Measurements from ENCODE around the gene DYNC1H1. TPM values are rescaled to one million over a fixed set of nuclear protein-coding genes. Genes with fewer than 3 reads are reported as not detected.

Gene DYNC1H1
- polyA plus RNA-seq, 1 donor (not counting 4 experiments of a cell fraction or from before 2014, with no cell fraction given), result 166 TPM

DNA sequence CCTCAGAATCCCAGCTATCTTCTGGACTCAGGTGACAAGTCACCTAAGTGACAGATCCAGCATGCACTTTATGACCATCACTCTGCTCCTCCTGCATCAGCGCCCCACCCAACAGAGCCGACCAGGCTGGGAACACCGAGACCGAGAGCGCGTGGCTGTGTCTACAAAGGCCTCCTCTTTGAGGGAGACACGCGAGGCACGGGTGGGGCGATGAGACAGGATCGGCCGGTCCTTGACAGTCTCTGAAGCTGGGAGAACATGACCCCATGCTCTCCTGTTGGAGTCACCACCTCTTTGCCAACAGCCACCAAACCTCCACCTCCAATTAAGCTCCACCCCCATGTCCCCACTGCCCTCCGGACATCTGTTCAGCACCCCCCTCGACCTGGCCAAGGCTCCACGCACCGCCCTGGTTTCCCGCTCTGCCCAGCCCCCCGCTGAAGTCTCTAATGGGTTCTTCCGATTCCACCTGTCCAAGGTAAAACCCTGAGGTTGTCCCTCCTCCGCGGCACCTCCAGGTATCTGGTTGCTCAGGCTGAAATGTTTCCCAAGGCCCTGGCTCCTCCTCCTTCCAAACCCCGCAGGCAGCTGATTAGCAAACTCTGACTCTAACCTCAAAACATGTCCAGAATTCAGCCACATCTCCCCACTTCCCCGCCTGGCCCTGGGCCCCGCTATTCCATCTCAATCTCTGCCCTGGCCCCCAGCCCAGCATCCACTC, 91.0 kb downstream of the DYNC1H1 start:
- H3K4me1 ChIP-seq (ENCODE audit: control insufficient read depth, extremely low read depth, insufficient read depth, low read length), result peaks cover 13% of the 10 kb centered on the region
- H2AFZ ChIP-seq (ENCODE audit: control insufficient read depth, low read length), result no peak overlapping the region
- H3K9me3 ChIP-seq (ENCODE audit: control insufficient read depth, low read depth, low read length), result no peaks in the 10 kb centered on the region
- no peaks in the 10 kb centered on the region for H3K79me2 ChIP-seq (ENCODE audit: control insufficient read depth, insufficient read depth, low read length)
- DNase-seq (ENCODE audit: low read depth, low spot score), result no peak
- no peaks in the 10 kb centered on the region for H3K27me3 ChIP-seq (ENCODE audit: control insufficient read depth, extremely low read depth, insufficient read depth, low read length)
- H3K9me1 ChIP-seq (ENCODE audit: control insufficient read depth, extremely low read depth, insufficient read depth, low read length), result no peaks in the 10 kb centered on the region
- peak overlapping the region; percentile 32 for H3K4me2 ChIP-seq (ENCODE audit: control insufficient read depth, extremely low read depth, insufficient read depth, low read depth, low read length)
- dilution Hi-C loops (cut with MboI; ENCODE audit: extremely low pct_ligation_motif_present, low sequenced_read_pairs), result no loop called here
- H3K9ac ChIP-seq (ENCODE audit: control insufficient read depth, extremely low read depth, insufficient read depth, low read length), result no peak overlapping the region
- H3K4me3 ChIP-seq (ENCODE audit: control insufficient read depth in 2 of 3, extremely low read depth in 1 of 3, insufficient read depth in 2 of 3, low read depth in 1 of 3, low read length in 3 of 3), result no peak overlapping the region
- H3K36me3 ChIP-seq (ENCODE audit: control insufficient read depth in 2 of 2, extremely low read depth in 1 of 2, insufficient read depth in 2 of 2, low read length in 2 of 2), result peaks cover 16 to 19% of the 10 kb centered on the region in 2 experiments
- TF ChIP-seq CTCF (optimal IDR thresholded peaks at IDR 0.05 in 1 of 3, IDR thresholded peaks at IDR 0.05 in 1 of 3, conservative IDR thresholded peaks at IDR 0.05 in 1 of 3; ENCODE audit: extremely low read depth in 1 of 3, insufficient read depth in 2 of 3, low read length in 3 of 3), result no peak
- no peak for TF ChIP-seq EZH2 (IDR thresholded peaks at IDR 0.05; ENCODE audit: low read length)
- H3K27ac ChIP-seq (ENCODE audit: control insufficient read depth, insufficient read depth, low read length), result no peak overlapping the region
- peak; percentile 80 for FAIRE-seq
- no peaks in the 10 kb centered on the region for H4K20me1 ChIP-seq (ENCODE audit: control insufficient read depth, extremely low read depth, insufficient read depth, low read length)

GRCh38 chr14:102056694-102057442, 92.5 kb downstream of the DYNC1H1 start:
- Histone ChIP-seq H3K4me2 (ENCODE audit: control insufficient read depth, extremely low read depth, insufficient read depth, low read depth, low read length) (no peak overlapping the region), H3K27ac (ENCODE audit: control insufficient read depth, insufficient read depth, low read length) (no peak overlapping the region), H2AFZ (ENCODE audit: control insufficient read depth, low read length) (no peak overlapping the region), H3K79me2 (ENCODE audit: control insufficient read depth, insufficient read depth, low read length) (no peaks in the 10 kb centered on the region), H3K9me1 (ENCODE audit: control insufficient read depth, extremely low read depth, insufficient read depth, low read length) (no peaks in the 10 kb centered on the region), H3K9ac (ENCODE audit: control insufficient read depth, extremely low read depth, insufficient read depth, low read length) (no peak overlapping the region), H4K20me1 (ENCODE audit: control insufficient read depth, extremely low read depth, insufficient read depth, low read length) (no peaks in the 10 kb centered on the region), H3K4me1 (ENCODE audit: control insufficient read depth, extremely low read depth, insufficient read depth, low read length) (peaks cover 13% of the 10 kb centered on the region), H3K27me3 (ENCODE audit: control insufficient read depth, extremely low read depth, insufficient read depth, low read length) (no peaks in the 10 kb centered on the region), H3K9me3 (ENCODE audit: control insufficient read depth, low read depth, low read length) (no peaks in the 10 kb centered on the region), H3K4me3 (ENCODE audit: control insufficient read depth in 2 of 3, extremely low read depth in 1 of 3, insufficient read depth in 2 of 3, low read depth in 1 of 3, low read length in 3 of 3) (no peak overlapping the region), H3K36me3 (ENCODE audit: control insufficient read depth in 2 of 2, extremely low read depth in 1 of 2, insufficient read depth in 2 of 2, low read length in 2 of 2) (peaks cover 10 to 11% of the 10 kb centered on the region in 2 experiments)
- DNase-seq (ENCODE audit: low read depth, low spot score), result no peak
- no peak for TF ChIP-seq EZH2 (IDR thresholded peaks at IDR 0.05; ENCODE audit: low read length)
- TF ChIP-seq CTCF (optimal IDR thresholded peaks at IDR 0.05 in 1 of 3, IDR thresholded peaks at IDR 0.05 in 1 of 3, conservative IDR thresholded peaks at IDR 0.05 in 1 of 3; ENCODE audit: extremely low read depth in 1 of 3, insufficient read depth in 2 of 3, low read length in 3 of 3), result no peak
- dilution Hi-C loops (cut with MboI; ENCODE audit: extremely low pct_ligation_motif_present, low sequenced_read_pairs), result no loop called here
- FAIRE-seq, result no peak
